Endodermal cell (in vitro differentiated cells): Measurements from ENCODE around the gene VANGL1. TPM values are rescaled to one million over a fixed set of nuclear protein-coding genes. Genes with fewer than 3 reads are reported as not detected.

Experiments
- DNase-seq: peaks from one replicate; pipeline ENCODE4 v3.0.0-alpha.2; 2017
- H3K27ac ChIP-seq: 2 replicates; pipeline ENCODE4 v1.5.1; 2013; ENCODE audit warnings: mild to moderate bottlenecking, low read depth, low read length, moderate library complexity
- H3K27me3 ChIP-seq: 2 replicates; pipeline ENCODE4 v1.6.1; 2013; ENCODE audit warnings: mild to moderate bottlenecking, low read length, moderate library complexity; ENCODE audit not compliant: insufficient read depth, control insufficient read depth, poor library complexity, severe bottlenecking
- H3K36me3 ChIP-seq: 2 replicates; pipeline ENCODE4 v1.7.0; 2013; ENCODE audit warnings: mild to moderate bottlenecking, low read length, moderate library complexity; ENCODE audit not compliant: control insufficient read depth, insufficient read depth
- H3K4me1 ChIP-seq: one replicate; pipeline ENCODE4 v1.7.0; 2013; ENCODE audit warnings: low read length; ENCODE audit not compliant: control insufficient read depth, insufficient read depth
- H3K4me3 ChIP-seq: 2 replicates; pipeline ENCODE4 v1.5.1; 2013; ENCODE audit warnings: mild to moderate bottlenecking, low read length, moderate library complexity
- H3K9ac ChIP-seq: 2 replicates; pipeline ENCODE4 v1.6.1; 2013; ENCODE audit warnings: mild to moderate bottlenecking, low read length, moderate library complexity; ENCODE audit not compliant: poor library complexity, severe bottlenecking; ENCODE audit errors: extremely low read depth
- H3K9me3 ChIP-seq: 2 replicates; pipeline ENCODE4 v1.6.1; 2013; ENCODE audit warnings: mild to moderate bottlenecking, low read length, moderate library complexity; ENCODE audit not compliant: control insufficient read depth
- H3K27ac Mint-ChIP-seq: 2 replicates; pipeline ENCODE4 v1.8.0; 2020; ENCODE audit warnings: mixed read lengths
- H3K27me3 Mint-ChIP-seq: 2 replicates; pipeline ENCODE4 v1.8.0; 2021; ENCODE audit warnings: mild to moderate bottlenecking, mixed read lengths; ENCODE audit not compliant: insufficient read depth
- H3K36me3 Mint-ChIP-seq: 2 replicates; pipeline ENCODE4 v1.8.0; 2020; ENCODE audit warnings: low read depth, mixed read lengths
- H3K4me1 Mint-ChIP-seq: 2 replicates; pipeline ENCODE4 v1.8.0; 2020; ENCODE audit warnings: mixed read lengths
- H3K4me3 Mint-ChIP-seq: 2 replicates; pipeline ENCODE4 v1.8.0; 2020; ENCODE audit warnings: mild to moderate bottlenecking, moderate library complexity, mixed read lengths
- H3K9me3 Mint-ChIP-seq: 2 replicates; pipeline ENCODE4 v1.8.0; 2020; ENCODE audit warnings: mild to moderate bottlenecking, mixed read lengths
- WGBS, 2 experiments: methylation state at CpG; one replicate each; pipeline versions ENCODE4 v1.1.5 to v1.1.7; 2013; ENCODE audit warnings: missing lambda C conversion rate in 2 of 2, mixed read lengths in 1 of 2; ENCODE audit not compliant: insufficient coverage in 1 of 2, insufficient read length in 1 of 2; 5-methylcytosine and 5-hydroxymethylcytosine counted together
- total RNA-seq, 2 donors: library from RNA; stranded (reverse); fragmentation: NEBNext Ultra II Directional in 1 of 2; extraction: Animal tissue kit (Norgen Biotek cat#: 25700) in 1 of 2; gene quantifications; 2 replicates in 1 of 2; 3 replicates in 1 of 2; pipeline ENCODE4 v1.2.1, GENCODE V29; 2021
- TF ChIP-seq, protein P1 (sequence below): fragments of 200-600 bp; sonication (generic); conservative IDR thresholded peaks from 2 replicates; pipeline ENCODE4 v1.5.0; 2021; ENCODE audit warnings: antibody characterized with exemption, mild to moderate bottlenecking

The VANGL1 gene
- total RNA-seq, 2 donors from 2014 or later, result 47.2 to 66.4 TPM

DNA sequence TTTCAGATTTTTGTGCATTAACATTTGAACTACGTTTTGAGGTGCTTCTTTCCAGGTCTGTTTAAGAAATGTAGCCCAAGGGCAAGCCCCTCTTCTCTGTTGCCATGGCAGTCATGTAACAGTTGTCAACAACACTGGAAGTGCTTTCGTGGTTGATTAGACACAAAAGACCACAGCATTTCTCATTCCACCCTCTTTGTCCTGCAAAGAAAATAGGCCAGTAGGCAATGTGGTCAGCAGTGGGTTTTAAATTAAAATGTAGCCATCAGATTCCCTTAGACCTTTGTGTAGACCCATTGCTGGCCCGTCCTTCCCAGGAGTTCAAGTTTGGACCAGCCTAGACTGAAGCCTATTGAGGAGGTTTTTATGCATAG, 35.4 kb downstream of the VANGL1 start:
- H3K4me3 ChIP-seq, result no peak overlapping the region
- 71 to 78% methylated on average over 2 to 3 of the region's 3 CpGs for WGBS, 2 experiments
- peak overlapping the region; percentile 55 for H3K9ac ChIP-seq
- H3K4me3 Mint-ChIP-seq, result no peak overlapping the region
- no peaks in the 10 kb centered on the region for H3K9me3 Mint-ChIP-seq
- peak overlapping the region; percentile 83 for H3K27ac Mint-ChIP-seq
- H3K9me3 ChIP-seq, result no peaks in the 10 kb centered on the region
- peaks cover 20% of the 10 kb centered on the region for H3K4me1 ChIP-seq
- no peaks in the 10 kb centered on the region for H3K27me3 ChIP-seq
- TF ChIP-seq, protein P1, sequence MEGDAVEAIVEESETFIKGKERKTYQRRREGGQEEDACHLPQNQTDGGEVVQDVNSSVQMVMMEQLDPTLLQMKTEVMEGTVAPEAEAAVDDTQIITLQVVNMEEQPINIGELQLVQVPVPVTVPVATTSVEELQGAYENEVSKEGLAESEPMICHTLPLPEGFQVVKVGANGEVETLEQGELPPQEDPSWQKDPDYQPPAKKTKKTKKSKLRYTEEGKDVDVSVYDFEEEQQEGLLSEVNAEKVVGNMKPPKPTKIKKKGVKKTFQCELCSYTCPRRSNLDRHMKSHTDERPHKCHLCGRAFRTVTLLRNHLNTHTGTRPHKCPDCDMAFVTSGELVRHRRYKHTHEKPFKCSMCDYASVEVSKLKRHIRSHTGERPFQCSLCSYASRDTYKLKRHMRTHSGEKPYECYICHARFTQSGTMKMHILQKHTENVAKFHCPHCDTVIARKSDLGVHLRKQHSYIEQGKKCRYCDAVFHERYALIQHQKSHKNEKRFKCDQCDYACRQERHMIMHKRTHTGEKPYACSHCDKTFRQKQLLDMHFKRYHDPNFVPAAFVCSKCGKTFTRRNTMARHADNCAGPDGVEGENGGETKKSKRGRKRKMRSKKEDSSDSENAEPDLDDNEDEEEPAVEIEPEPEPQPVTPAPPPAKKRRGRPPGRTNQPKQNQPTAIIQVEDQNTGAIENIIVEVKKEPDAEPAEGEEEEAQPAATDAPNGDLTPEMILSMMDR, result no peak
- peaks cover 29% of the 10 kb centered on the region for H3K4me1 Mint-ChIP-seq
- H3K27me3 Mint-ChIP-seq, result no peaks in the 10 kb centered on the region
- no peak for DNase-seq
- peaks cover 60% of the 10 kb centered on the region for H3K36me3 Mint-ChIP-seq
- H3K36me3 ChIP-seq, result peaks cover 94% of the 10 kb centered on the region
- peak overlapping the region; percentile 97 for H3K27ac ChIP-seq

DNA sequence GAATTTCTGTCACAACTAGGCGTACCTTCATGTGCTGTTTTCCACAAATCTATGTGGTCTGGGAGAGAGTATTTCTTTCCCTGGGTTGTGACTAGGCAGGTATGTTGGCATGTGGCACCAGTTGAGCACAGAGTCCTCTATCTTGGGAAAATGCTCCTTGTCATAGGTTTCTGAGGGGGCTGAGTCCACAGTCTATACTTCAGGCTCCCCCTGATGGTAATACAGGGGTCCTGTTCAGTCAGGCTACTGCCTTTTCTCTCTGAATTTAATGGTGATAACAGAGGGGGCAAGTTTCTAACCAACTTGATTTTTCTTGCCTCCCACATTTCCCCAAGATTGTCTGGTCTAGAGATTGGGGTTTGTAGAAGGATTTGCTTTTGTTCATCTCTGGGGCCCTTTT, 35.8 kb downstream of the VANGL1 start:
- H3K4me3 Mint-ChIP-seq, result no peak overlapping the region
- no peak for DNase-seq
- Histone ChIP-seq H3K27me3 (no peaks in the 10 kb centered on the region), H3K9ac (peak overlapping the region; percentile 55), H3K9me3 (no peaks in the 10 kb centered on the region), H3K4me1 (peaks cover 20% of the 10 kb centered on the region), H3K27ac (peak overlapping the region; percentile 97), H3K36me3 (peaks cover 94% of the 10 kb centered on the region), H3K4me3 (no peak overlapping the region)
- WGBS, 2 experiments, result 97% methylated on average over 1 of the region's 1 CpG; no CpG with 5 or more reads in 1 of the 2 experiments
- H3K27ac Mint-ChIP-seq, result peak overlapping the region; percentile 83
- peaks cover 29% of the 10 kb centered on the region for H3K4me1 Mint-ChIP-seq
- TF ChIP-seq, protein P1, result peak; percentile 67
- H3K36me3 Mint-ChIP-seq, result peaks cover 60% of the 10 kb centered on the region
- no peaks in the 10 kb centered on the region for H3K9me3 Mint-ChIP-seq
- no peaks in the 10 kb centered on the region for H3K27me3 Mint-ChIP-seq

DNA sequence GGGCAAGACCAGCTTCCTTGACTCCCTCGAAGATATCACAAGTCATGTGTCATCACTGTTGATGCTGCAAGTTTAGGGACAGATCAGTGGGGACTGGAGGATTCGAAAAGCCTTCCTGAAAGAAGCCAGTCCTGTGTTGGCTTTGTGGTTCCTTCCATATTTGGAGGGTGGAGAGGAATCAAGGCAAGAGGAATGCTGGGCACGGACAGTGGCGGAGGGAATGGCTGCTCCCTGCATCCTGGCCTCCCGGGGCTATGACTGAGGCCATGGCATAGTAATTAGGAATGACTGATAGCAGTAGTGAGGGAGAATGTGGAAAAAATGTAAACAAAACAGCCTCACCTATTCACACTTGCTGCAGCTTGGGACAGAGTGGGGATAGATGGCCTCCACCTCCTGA, 36.4 kb downstream of the VANGL1 start:
- Mint-ChIP-seq H3K4me3 (no peak overlapping the region), H3K9me3 (no peaks in the 10 kb centered on the region), H3K27me3 (no peaks in the 10 kb centered on the region), H3K36me3 (peaks cover 60% of the 10 kb centered on the region), H3K4me1 (peaks cover 28% of the 10 kb centered on the region), H3K27ac (peak overlapping the region; percentile 32)
- Histone ChIP-seq H3K36me3 (peaks cover 94% of the 10 kb centered on the region), H3K9ac (no peak overlapping the region), H3K9me3 (no peaks in the 10 kb centered on the region), H3K27me3 (no peaks in the 10 kb centered on the region), H3K27ac (no peak overlapping the region), H3K4me1 (peaks cover 20% of the 10 kb centered on the region), H3K4me3 (no peak overlapping the region)
- DNase-seq, result no peak
- TF ChIP-seq, protein P1, result no peak
- 80 to 95% methylated on average over 4 to 5 of the region's 5 CpGs for WGBS, 2 experiments
